Fibroblast of lung (primary cell): ENCODE measurements around the gene ACOT4.

Source experiments
- CTCF ChIP-seq, 2 donors: IDR thresholded peaks in 1 of 2; conservative IDR thresholded peaks in 1 of 2; 1 replicate in 1 of 2; 2 replicates in 1 of 2; pipeline ENCODE4 v1.5.1; 2011 to 2012; ENCODE audit warnings: low read length in 2 of 2, control low read depth in 1 of 2, inconsistent platforms in 1 of 2, low read depth in 1 of 2, mild to moderate bottlenecking in 1 of 2
- EZH2 ChIP-seq: IDR thresholded peaks from 2 replicates; pipeline ENCODE4 v1.5.1; 2012; ENCODE audit warnings: low read length, control low read depth, mild to moderate bottlenecking; ENCODE audit errors: missing control alignments

- TF ChIP-seq CTCF (conservative IDR thresholded peaks at IDR 0.05 in 1 of 2, IDR thresholded peaks at IDR 0.05 in 1 of 2; ENCODE audit: low read depth in 1 of 2, low read length in 2 of 2) (no peak), EZH2 (no peak)
These were observed 46.2 kb downstream of the ACOT4 start for GRCh38 chr14:73637830-73638229.
